ENCODE results near the gene TMEM132E.

TMEM132E gene

GRCh38 chr17:34683390-34683789, 104.0 kb downstream of the TMEM132E start:
- H3K4me3 Mint-ChIP-seq = no peak overlapping the region
- no peaks in the 10 kb centered on the region for H3K4me1 Mint-ChIP-seq
- ATAC-seq (replicated peaks) = no peak

More at GRCh38 chr17:34683390-34683789, 104.0 kb downstream of the TMEM132E start:
- DNase-seq = no peak
- Mint-ChIP-seq H3K36me3 (peaks cover 2 to 3% of the 10 kb centered on the region in 2 donors), H3K27ac (no peak overlapping the region), H3K27me3 (peaks cover 14 to 35% of the 10 kb centered on the region in 2 donors), H3K9me3 (peaks cover 4 to 11% of the 10 kb centered on the region in 2 donors)

Data from stimulated activated naive B cell treated with anti-CD40 and anti-IgM and Interleukin-4, amounts not matched to agents 10 μg/mL and 1 μg/mL and 100 μg/mL, for 72 hours (primary cell).